GM23248 (cell line): ENCODE results near the gene DNAJC1.

Source experiments
- EZH2 ChIP-seq: fragments of 200-600 bp; sonication (generic); IDR thresholded peaks from 2 replicates; pipeline ENCODE4 v1.6.1; 2018; ENCODE audit warnings: antibody characterized with exemption, mild to moderate bottlenecking; ENCODE audit not compliant: insufficient read depth, poor library complexity, severe bottlenecking
- EZH2phosphoT487 ChIP-seq: fragments of 200-600 bp; sonication (generic); IDR thresholded peaks from 2 replicates; pipeline ENCODE4 v1.6.1; 2018; ENCODE audit warnings: antibody characterized with exemption, moderate library complexity, mild to moderate bottlenecking, low read depth; ENCODE audit not compliant: insufficient read depth

- TF ChIP-seq EZH2phosphoT487 (no peak), EZH2 (no peak)
Observed at GRCh38 chr10:21760332-21760731, 243.2 kb downstream of the DNAJC1 start.
